Fibroblast of pulmonary artery (primary cell): ENCODE measurements around the gene CLCN4.

Experiments used
- DNase-seq: peaks from one replicate; pipeline ENCODE4 v3.0.0-alpha.2; 2010; ENCODE audit warnings: low read depth
- H3K4me3 ChIP-seq: replicated peaks from 2 replicates; pipeline ENCODE4 v1.5.1; 2011; ENCODE audit warnings: low read depth, mild to moderate bottlenecking, control low read depth, low read length, moderate library complexity
- TF ChIP-seq, protein P1 (sequence below): IDR thresholded peaks from 2 replicates; pipeline ENCODE4 v1.5.1; 2011; ENCODE audit warnings: mild to moderate bottlenecking, control low read depth, low read length, inconsistent platforms; ENCODE audit errors: missing control alignments

CLCN4 gene

GRCh38 chrX:10156199-10157031 is at the start of gene CLCN4:
CLCN4 (plus strand) TSS chrX:10156975; CDS start chrX:10185033, 28,058 bp downstream.
- TF ChIP-seq, protein P1, sequence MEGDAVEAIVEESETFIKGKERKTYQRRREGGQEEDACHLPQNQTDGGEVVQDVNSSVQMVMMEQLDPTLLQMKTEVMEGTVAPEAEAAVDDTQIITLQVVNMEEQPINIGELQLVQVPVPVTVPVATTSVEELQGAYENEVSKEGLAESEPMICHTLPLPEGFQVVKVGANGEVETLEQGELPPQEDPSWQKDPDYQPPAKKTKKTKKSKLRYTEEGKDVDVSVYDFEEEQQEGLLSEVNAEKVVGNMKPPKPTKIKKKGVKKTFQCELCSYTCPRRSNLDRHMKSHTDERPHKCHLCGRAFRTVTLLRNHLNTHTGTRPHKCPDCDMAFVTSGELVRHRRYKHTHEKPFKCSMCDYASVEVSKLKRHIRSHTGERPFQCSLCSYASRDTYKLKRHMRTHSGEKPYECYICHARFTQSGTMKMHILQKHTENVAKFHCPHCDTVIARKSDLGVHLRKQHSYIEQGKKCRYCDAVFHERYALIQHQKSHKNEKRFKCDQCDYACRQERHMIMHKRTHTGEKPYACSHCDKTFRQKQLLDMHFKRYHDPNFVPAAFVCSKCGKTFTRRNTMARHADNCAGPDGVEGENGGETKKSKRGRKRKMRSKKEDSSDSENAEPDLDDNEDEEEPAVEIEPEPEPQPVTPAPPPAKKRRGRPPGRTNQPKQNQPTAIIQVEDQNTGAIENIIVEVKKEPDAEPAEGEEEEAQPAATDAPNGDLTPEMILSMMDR: no peak
- DNase-seq: peak; percentile 58
- H3K4me3 ChIP-seq: peak within 1 kb of the TSS; percentile 50

DNA sequence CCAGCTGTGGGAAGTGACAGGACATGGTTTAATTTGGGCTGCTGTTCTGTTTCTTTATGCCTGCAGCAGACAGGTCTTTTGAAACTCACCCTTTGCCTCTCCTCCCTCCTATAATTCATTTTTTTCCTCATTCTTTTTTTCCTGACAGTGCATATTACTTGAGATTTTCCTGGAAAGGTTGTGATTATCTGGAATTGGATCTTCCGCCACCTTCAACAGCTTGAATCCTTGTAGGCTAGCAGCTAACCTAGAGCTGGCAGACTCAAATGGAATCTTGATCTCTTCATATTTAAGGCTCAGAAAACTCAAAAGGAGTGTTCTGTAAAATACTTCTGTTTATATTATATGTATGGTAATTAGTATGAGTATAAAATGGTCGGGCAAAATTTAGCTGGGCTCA is 49.3 kb upstream of the CLCN4 start:
- DNase-seq: no peak
- no peak overlapping the region for H3K4me3 ChIP-seq
- TF ChIP-seq, protein P1: no peak

DNA sequence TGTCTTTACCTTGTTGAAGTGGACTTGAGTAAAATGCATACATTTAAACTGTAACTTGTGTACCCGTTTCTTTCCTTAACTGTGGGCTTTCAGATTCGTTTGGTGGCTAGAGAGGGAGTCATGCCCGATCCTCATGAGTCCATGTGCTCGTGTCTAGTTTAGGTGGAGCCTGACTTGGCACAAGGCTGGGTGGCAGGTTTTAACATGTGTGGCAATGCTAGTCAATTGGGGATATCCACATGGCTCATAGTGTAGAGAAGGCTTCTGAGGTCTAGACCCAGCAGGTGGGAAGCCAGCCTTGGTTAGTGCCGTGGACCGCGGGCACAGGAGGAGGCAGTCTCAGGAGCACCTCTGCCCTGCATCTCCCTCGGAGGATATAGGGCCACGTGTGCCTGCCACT is 48.5 kb upstream of the CLCN4 start:
- H3K4me3 ChIP-seq: no peak overlapping the region
- no peak for DNase-seq
- TF ChIP-seq, protein P1: no peak

DNA sequence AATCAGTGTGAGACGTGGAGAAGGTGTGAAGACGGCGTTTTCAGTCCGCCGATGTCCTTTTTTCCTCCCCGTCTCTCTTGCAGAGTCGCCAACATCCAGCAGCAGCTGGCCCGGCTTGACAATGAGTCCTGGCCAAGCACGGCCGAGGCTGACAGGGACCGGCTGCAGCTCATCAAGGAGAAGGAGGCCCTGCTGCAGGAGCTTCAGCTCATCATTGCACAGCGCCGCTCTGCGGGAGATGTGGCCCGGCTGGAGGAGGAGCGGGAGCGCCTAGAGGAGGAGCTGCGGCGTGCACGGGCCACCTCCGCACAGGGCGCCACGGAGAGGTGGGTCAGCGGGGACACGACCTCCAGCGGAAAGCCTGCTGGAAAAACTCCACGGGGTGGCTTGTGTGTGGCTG is 47.1 kb upstream of the CLCN4 start:
- TF ChIP-seq, protein P1: no peak
- H3K4me3 ChIP-seq: no peak overlapping the region
- no peak for DNase-seq

- no peak overlapping the region for H3K4me3 ChIP-seq
- TF ChIP-seq, protein P1: no peak
- no peak for DNase-seq
These were observed 46.3 kb upstream of the CLCN4 start for GRCh38 chrX:10110316-10110935.

DNA sequence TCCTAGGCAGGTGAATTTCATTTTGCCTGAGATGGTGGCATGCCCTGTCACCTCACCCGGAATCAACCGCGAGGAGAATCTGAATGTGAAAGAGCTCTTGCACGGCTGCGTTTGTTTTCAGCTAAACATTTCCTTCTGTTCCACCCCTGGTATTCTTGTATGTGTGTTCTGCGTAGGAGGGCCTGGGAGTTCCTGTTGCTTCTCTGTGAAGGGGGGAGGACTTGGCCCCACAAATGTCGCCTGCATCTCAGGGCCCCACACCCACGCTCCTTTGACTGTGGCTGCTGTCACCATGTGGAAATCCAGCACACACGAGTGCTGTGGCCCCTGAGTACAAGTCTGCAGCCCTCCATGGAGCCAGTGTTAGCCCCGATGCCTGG is 45.8 kb upstream of the CLCN4 start:
- no peak for DNase-seq
- no peak overlapping the region for H3K4me3 ChIP-seq
- TF ChIP-seq, protein P1: no peak
